ENCODE results near the gene VPS35.
"Not testable (repeated sequence)": the region's sequence is repeated elsewhere in the genome, so short reads cannot be mapped to it uniquely, and the experiment has no call there.

VPS35 gene

GRCh38 chr16:46623707-46624106, 65.3 kb downstream of the VPS35 start:
- H4K91ac ChIP-seq (ENCODE audit: low read depth, low read length); H2BK12ac ChIP-seq (ENCODE audit: low read length); H3K79me2 ChIP-seq (ENCODE audit: control insufficient read depth, insufficient read depth, low read length, poor library complexity); H3K4me3 ChIP-seq (ENCODE audit: low read depth, low read length); H2BK5ac ChIP-seq (ENCODE audit: low read depth, low read length, poor library complexity); H3K36me3 ChIP-seq (ENCODE audit: control insufficient read depth in 1 of 2, insufficient read depth in 2 of 2, low read length in 2 of 2); H2AK5ac ChIP-seq (ENCODE audit: low read length); DNase-seq; H3K27ac ChIP-seq (ENCODE audit: low read depth, low read length); H4K12ac ChIP-seq (ENCODE audit: low read depth, low read length); H4K8ac ChIP-seq (ENCODE audit: low read depth, low read length); H3K27me3 ChIP-seq (ENCODE audit: insufficient read depth, low read length); H3K9ac ChIP-seq (ENCODE audit: low read length); H3K4me2 ChIP-seq (ENCODE audit: low read length); H2AFZ ChIP-seq (ENCODE audit: insufficient read depth, low read length, poor library complexity); H3K18ac ChIP-seq (ENCODE audit: low read length); H2BK120ac ChIP-seq (ENCODE audit: insufficient read depth, low read length, poor library complexity); H3K14ac ChIP-seq (ENCODE audit: low read length); H3K23ac ChIP-seq (ENCODE audit: low read length); H3K79me1 ChIP-seq (ENCODE audit: low read length); H3K4ac ChIP-seq (ENCODE audit: low read depth, low read length); H3K9me3 ChIP-seq (ENCODE audit: insufficient read depth, low read depth, low read length); H3K4me1 ChIP-seq (ENCODE audit: control insufficient read depth in 1 of 2, insufficient read depth in 2 of 2, low read length in 2 of 2): not testable (repeated sequence)
- no CpG with 5 or more reads among the region's 6 CpGs for WGBS (ENCODE audit: extremely low coverage, insufficient coverage, insufficient read length)

GRCh38 chr16:46623246-46623645, 65.7 kb downstream of the VPS35 start:
- not testable (repeated sequence) for H4K12ac ChIP-seq (ENCODE audit: low read depth, low read length); H3K9me3 ChIP-seq (ENCODE audit: insufficient read depth, low read depth, low read length); H3K4me3 ChIP-seq (ENCODE audit: low read depth, low read length); H3K9ac ChIP-seq (ENCODE audit: low read length); H3K18ac ChIP-seq (ENCODE audit: low read length); H2BK5ac ChIP-seq (ENCODE audit: low read depth, low read length, poor library complexity); H3K79me2 ChIP-seq (ENCODE audit: control insufficient read depth, insufficient read depth, low read length, poor library complexity); H3K23ac ChIP-seq (ENCODE audit: low read length); H3K4me2 ChIP-seq (ENCODE audit: low read length); H3K27me3 ChIP-seq (ENCODE audit: insufficient read depth, low read length); H3K4me1 ChIP-seq (ENCODE audit: control insufficient read depth in 1 of 2, insufficient read depth in 2 of 2, low read length in 2 of 2); H3K27ac ChIP-seq (ENCODE audit: low read depth, low read length); H4K8ac ChIP-seq (ENCODE audit: low read depth, low read length); H2BK12ac ChIP-seq (ENCODE audit: low read length); H3K79me1 ChIP-seq (ENCODE audit: low read length); DNase-seq; H4K91ac ChIP-seq (ENCODE audit: low read depth, low read length); H2BK120ac ChIP-seq (ENCODE audit: insufficient read depth, low read length, poor library complexity); H2AK5ac ChIP-seq (ENCODE audit: low read length); H3K36me3 ChIP-seq (ENCODE audit: control insufficient read depth in 1 of 2, insufficient read depth in 2 of 2, low read length in 2 of 2); H3K4ac ChIP-seq (ENCODE audit: low read depth, low read length); H2AFZ ChIP-seq (ENCODE audit: insufficient read depth, low read length, poor library complexity); H3K14ac ChIP-seq (ENCODE audit: low read length)
- no CpG with 5 or more reads among the region's 8 CpGs for WGBS (ENCODE audit: extremely low coverage, insufficient coverage, insufficient read length)

DNA sequence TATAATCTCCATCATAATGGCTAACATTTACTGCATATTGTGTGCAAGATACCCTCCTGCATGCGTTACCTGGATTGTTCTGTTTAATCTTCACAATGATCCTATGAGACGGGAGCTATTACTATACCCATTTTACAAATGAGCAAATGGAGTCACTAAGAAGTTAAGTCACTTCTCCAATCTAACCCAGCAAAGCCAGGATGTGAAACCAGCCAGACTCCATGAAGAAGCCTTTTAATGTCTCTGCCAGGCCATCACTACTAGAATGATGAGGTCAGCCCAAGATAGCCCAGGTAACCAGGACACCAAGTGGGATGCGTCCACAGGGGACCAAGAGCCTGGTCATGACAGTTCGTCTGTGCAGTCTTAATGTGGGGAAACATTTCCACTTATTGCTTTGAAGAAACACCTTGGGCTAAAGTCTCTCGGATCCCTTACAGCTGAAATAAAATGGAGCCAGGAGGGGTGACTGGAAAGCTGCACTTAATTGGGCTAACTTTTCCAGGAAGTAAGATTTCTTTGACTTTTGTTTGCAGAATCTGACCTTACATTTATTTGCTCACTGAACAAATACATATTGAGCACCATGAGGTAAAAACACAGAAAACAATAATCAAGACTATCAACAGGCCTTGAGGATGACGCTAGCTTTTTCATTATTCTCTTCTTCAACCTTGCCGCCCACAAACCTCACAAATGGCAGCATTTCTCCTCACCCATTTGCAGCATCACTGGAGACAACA, 66.9 kb downstream of the VPS35 start:
- Histone ChIP-seq H3K27me3 (ENCODE audit: insufficient read depth, low read length) (no peaks in the 10 kb centered on the region), H3K36me3 (ENCODE audit: control insufficient read depth in 1 of 2, insufficient read depth in 2 of 2, low read length in 2 of 2) (peaks cover 4% of the 10 kb centered on the region in 2 experiments), H3K14ac (ENCODE audit: low read length) (no peak overlapping the region), H4K8ac (ENCODE audit: low read depth, low read length) (no peak overlapping the region), H3K79me2 (ENCODE audit: control insufficient read depth, insufficient read depth, low read length, poor library complexity) (peaks cover 4% of the 10 kb centered on the region), H3K9ac (ENCODE audit: low read length) (no peak overlapping the region), H3K9me3 (ENCODE audit: insufficient read depth, low read depth, low read length) (no peaks in the 10 kb centered on the region), H3K4me1 (ENCODE audit: control insufficient read depth in 1 of 2, insufficient read depth in 2 of 2, low read length in 2 of 2) (peaks cover 0 to 3% of the 10 kb centered on the region in 2 experiments), H3K4ac (ENCODE audit: low read depth, low read length) (no peak overlapping the region), H4K12ac (ENCODE audit: low read depth, low read length) (no peak overlapping the region), H2AFZ (ENCODE audit: insufficient read depth, low read length, poor library complexity) (no peak overlapping the region), H2BK120ac (ENCODE audit: insufficient read depth, low read length, poor library complexity) (no peak overlapping the region), H3K4me2 (ENCODE audit: low read length) (no peak overlapping the region), H2AK5ac (ENCODE audit: low read length) (peak overlapping the region; percentile 29), H3K18ac (ENCODE audit: low read length) (no peak overlapping the region), H2BK5ac (ENCODE audit: low read depth, low read length, poor library complexity) (no peak overlapping the region), H2BK12ac (ENCODE audit: low read length) (no peak overlapping the region), H3K4me3 (ENCODE audit: low read depth, low read length) (no peak overlapping the region), H4K91ac (ENCODE audit: low read depth, low read length) (no peak overlapping the region), H3K27ac (ENCODE audit: low read depth, low read length) (no peak overlapping the region), H3K23ac (ENCODE audit: low read length) (no peak overlapping the region), H3K79me1 (ENCODE audit: low read length) (peaks cover 3% of the 10 kb centered on the region)
- no peak for DNase-seq
- no CpG with 5 or more reads among the region's 7 CpGs for WGBS (ENCODE audit: extremely low coverage, insufficient coverage, insufficient read length)

DNA sequence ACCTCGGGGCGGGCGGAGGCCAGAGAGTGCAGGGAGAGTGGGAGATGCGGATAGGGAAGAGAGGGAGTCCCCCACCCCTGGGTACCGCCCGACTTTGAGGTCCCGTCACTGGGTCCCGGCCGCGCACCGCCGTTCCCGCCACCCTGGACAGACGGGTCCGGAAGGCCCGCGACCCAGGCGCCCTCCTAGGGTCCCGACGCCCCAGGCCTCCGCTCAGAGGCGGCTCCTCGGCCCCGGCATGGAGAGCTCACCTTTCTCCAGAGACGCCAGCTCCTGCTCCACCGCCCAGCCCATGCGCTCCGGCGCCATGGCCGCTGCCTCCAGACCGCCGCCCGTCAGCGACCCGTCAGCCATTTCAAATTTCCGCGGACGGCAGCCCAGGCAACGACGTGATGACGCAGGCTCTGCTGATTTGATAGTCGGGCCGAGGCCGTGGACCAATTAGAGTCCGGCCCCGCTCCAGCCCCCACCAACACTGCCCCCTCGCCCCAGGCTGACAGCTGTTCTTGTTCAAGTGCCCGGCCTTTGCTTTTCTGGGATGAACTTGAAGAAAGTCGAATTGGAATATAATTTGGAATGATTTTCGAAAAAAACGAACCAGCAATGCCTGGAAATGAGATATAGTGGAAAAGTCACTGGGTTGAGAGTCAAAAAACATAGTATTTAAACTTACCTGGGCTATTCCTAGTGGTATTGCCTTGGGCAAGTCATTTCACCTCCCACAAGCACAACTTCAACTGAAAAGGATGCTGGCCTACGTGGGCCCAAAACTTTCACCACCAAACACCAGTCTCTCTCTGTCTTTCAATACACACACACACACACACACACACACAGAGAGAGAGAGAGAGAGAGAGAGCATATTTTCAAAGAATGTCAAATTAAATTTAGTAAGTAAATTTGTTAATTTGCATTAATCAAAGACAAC, 67.7 kb downstream of the VPS35 start, which contains the start of gene SHCBP1:
SHCBP1 (minus strand) TSS at position 374 of the 928 bp plus-strand sequence; CDS start at position 354, 20 bp downstream.
- H3K27ac ChIP-seq (ENCODE audit: low read depth, low read length) = no peak within 1 kb of the TSS
- peaks cover 6% of the 10 kb centered on the region in 2 experiments for H3K36me3 ChIP-seq (ENCODE audit: control insufficient read depth in 1 of 2, insufficient read depth in 2 of 2, low read length in 2 of 2)
- no peak within 1 kb of the TSS for H2BK12ac ChIP-seq (ENCODE audit: low read length)
- peak within 1 kb of the TSS; percentile 92 for H3K4me3 ChIP-seq (ENCODE audit: low read depth, low read length)
- peak within 1 kb of the TSS; percentile 85 for H3K4ac ChIP-seq (ENCODE audit: low read depth, low read length)
- H3K4me1 ChIP-seq (ENCODE audit: control insufficient read depth in 1 of 2, insufficient read depth in 2 of 2, low read length in 2 of 2) = peaks cover 0 to 3% of the 10 kb centered on the region in 2 experiments
- H4K8ac ChIP-seq (ENCODE audit: low read depth, low read length) = peak within 1 kb of the TSS; percentile 61
- no CpG with 5 or more reads among the region's 52 CpGs for WGBS (ENCODE audit: extremely low coverage, insufficient coverage, insufficient read length)
- DNase-seq = peak; percentile 79 to 83
- H4K91ac ChIP-seq (ENCODE audit: low read depth, low read length) = peak within 1 kb of the TSS; percentile 7
- H4K12ac ChIP-seq (ENCODE audit: low read depth, low read length) = peak within 1 kb of the TSS; percentile 6
- H3K9me3 ChIP-seq (ENCODE audit: insufficient read depth, low read depth, low read length) = no peaks in the 10 kb centered on the region
- peak within 1 kb of the TSS; percentile 33 for H3K14ac ChIP-seq (ENCODE audit: low read length)
- peak within 1 kb of the TSS; percentile 85 for H3K4me2 ChIP-seq (ENCODE audit: low read length)
- peak within 1 kb of the TSS; percentile 19 for H2AFZ ChIP-seq (ENCODE audit: insufficient read depth, low read length, poor library complexity)
- peaks cover 4% of the 10 kb centered on the region for H3K79me2 ChIP-seq (ENCODE audit: control insufficient read depth, insufficient read depth, low read length, poor library complexity)
- no peak within 1 kb of the TSS for H2BK5ac ChIP-seq (ENCODE audit: low read depth, low read length, poor library complexity)
- peak within 1 kb of the TSS; percentile 84 for H3K9ac ChIP-seq (ENCODE audit: low read length)
- H3K27me3 ChIP-seq (ENCODE audit: insufficient read depth, low read length) = no peaks in the 10 kb centered on the region
- H2AK5ac ChIP-seq (ENCODE audit: low read length) = peak within 1 kb of the TSS; percentile 29
- H3K18ac ChIP-seq (ENCODE audit: low read length) = peak within 1 kb of the TSS; percentile 23
- peaks cover 3% of the 10 kb centered on the region for H3K79me1 ChIP-seq (ENCODE audit: low read length)
- H3K23ac ChIP-seq (ENCODE audit: low read length) = no peak within 1 kb of the TSS
- H2BK120ac ChIP-seq (ENCODE audit: insufficient read depth, low read length, poor library complexity) = no peak within 1 kb of the TSS
